GM21528 (cell line): ENCODE data around the gene MYO15B.

ENCODE experiments used
- ATAC-seq: cut with Tn5 transposase; IDR thresholded peaks from one replicate; pipeline ENCODE4 v1.9.1; 2021; ENCODE audit warnings: mild to moderate bottlenecking, moderate library complexity; ENCODE audit not compliant: unreplicated experiment, low FRiP score

MYO15B gene

GRCh38 chr17:75587675-75588595, at the start of gene MYO15B:
Gene MYO15B (plus strand): TSS chr17:75587800. CDS start chr17:75588058, 258 bp downstream.
- ATAC-seq: no peak

- no peak for ATAC-seq
These were observed 47.5 kb upstream of the MYO15B start for GRCh38 chr17:75539967-75540729.

- no peak for ATAC-seq
These were observed 46.6 kb upstream of the MYO15B start for GRCh38 chr17:75540923-75541503.

GRCh38 chr17:75542229-75542628, 45.4 kb upstream of the MYO15B start:
- no peak for ATAC-seq

- no peak for ATAC-seq
These were observed 44.8 kb upstream of the MYO15B start for GRCh38 chr17:75542728-75543336.

GRCh38 chr17:75544250-75544649, 43.4 kb upstream of the MYO15B start:
- ATAC-seq: no peak

GRCh38 chr17:75546181-75546580, 41.4 kb upstream of the MYO15B start:
- no peak for ATAC-seq

GRCh38 chr17:75547091-75547490, 40.5 kb upstream of the MYO15B start:
- no peak for ATAC-seq

- ATAC-seq: no peak
These were observed 38.8 kb upstream of the MYO15B start for GRCh38 chr17:75548813-75549212.

GRCh38 chr17:75549246-75550138, 38.1 kb upstream of the MYO15B start:
- ATAC-seq: no peak

GRCh38 chr17:75550139-75550465, 37.5 kb upstream of the MYO15B start:
- ATAC-seq: no peak

GRCh38 chr17:75551266-75551665, 36.3 kb upstream of the MYO15B start:
- ATAC-seq: no peak

GRCh38 chr17:75552425-75553294, 34.9 kb upstream of the MYO15B start:
- ATAC-seq: no peak

GRCh38 chr17:75553295-75554110, 34.1 kb upstream of the MYO15B start:
- ATAC-seq: no peak

- no peak for ATAC-seq
These were observed 31.9 kb upstream of the MYO15B start for GRCh38 chr17:75555679-75556153.

- no peak for ATAC-seq
These were observed 30.3 kb upstream of the MYO15B start for GRCh38 chr17:75557075-75557851.
